AG04449 (cell line): ENCODE results near the gene SEMA3A.

Source experiments
- CTCF ChIA-PET: fragments of 350-600 bp; formaldehyde crosslinking; extraction: SDS; loops from one replicate; lab custom pipeline; 2021; ENCODE audit warnings: antibody characterized with exemption; lab: Yijun Ruan, JAX
- POLR2A ChIA-PET: fragments of 400-600, 350-600 bp; formaldehyde crosslinking; extraction: SDS; loops from one replicate; lab custom pipeline; 2020; ENCODE audit warnings: antibody characterized with exemption, inconsistent platforms; lab: Yijun Ruan, JAX
- DNase-seq: peaks from one replicate; pipeline ENCODE4 v3.0.0-alpha.2; 2010; ENCODE audit warnings: low read depth, low spot score
- H3K4me3 ChIP-seq: 2 replicates; pipeline ENCODE4 v1.5.1; 2011; ENCODE audit warnings: low read depth, mild to moderate bottlenecking, control low read depth, low read length
- TF ChIP-seq, protein P1 (sequence below): IDR thresholded peaks from one replicate; pipeline ENCODE4 v1.5.1; 2011; ENCODE audit warnings: mild to moderate bottlenecking, moderate library complexity, low read length, control low read depth, inconsistent platforms; ENCODE audit not compliant: insufficient read depth; ENCODE audit errors: missing control alignments

SEMA3A gene

GRCh38 chr7:84013616-84014240 is 180.9 kb downstream of the SEMA3A start:
- ChIA-PET CTCF (interaction anchor here (1.1 kb wide), 1 partner anchor 1009 kb away, joined by 3 read pairs; no protein-coding TSS in a partner anchor), POLR2A (interaction anchor here (0.7 kb wide), 1 partner anchor 16 kb away, joined by 3 read pairs; no protein-coding TSS in a partner anchor)
- H3K4me3 ChIP-seq = no peak overlapping the region
- TF ChIP-seq, protein P1, sequence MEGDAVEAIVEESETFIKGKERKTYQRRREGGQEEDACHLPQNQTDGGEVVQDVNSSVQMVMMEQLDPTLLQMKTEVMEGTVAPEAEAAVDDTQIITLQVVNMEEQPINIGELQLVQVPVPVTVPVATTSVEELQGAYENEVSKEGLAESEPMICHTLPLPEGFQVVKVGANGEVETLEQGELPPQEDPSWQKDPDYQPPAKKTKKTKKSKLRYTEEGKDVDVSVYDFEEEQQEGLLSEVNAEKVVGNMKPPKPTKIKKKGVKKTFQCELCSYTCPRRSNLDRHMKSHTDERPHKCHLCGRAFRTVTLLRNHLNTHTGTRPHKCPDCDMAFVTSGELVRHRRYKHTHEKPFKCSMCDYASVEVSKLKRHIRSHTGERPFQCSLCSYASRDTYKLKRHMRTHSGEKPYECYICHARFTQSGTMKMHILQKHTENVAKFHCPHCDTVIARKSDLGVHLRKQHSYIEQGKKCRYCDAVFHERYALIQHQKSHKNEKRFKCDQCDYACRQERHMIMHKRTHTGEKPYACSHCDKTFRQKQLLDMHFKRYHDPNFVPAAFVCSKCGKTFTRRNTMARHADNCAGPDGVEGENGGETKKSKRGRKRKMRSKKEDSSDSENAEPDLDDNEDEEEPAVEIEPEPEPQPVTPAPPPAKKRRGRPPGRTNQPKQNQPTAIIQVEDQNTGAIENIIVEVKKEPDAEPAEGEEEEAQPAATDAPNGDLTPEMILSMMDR = no peak
- no peak for DNase-seq

- POLR2A ChIA-PET = no interaction called here
- CTCF ChIA-PET = interaction anchor here (0.6 to 0.7 kb wide), 2 partner anchors 80 to 172 kb away, joined by 3 to 4 read pairs; no protein-coding TSS in a partner anchor
- no peak overlapping the region for H3K4me3 ChIP-seq
- no peak for DNase-seq
- TF ChIP-seq, protein P1 = no peak
Observed at GRCh38 chr7:84009782-84010181, 184.8 kb downstream of the SEMA3A start.

- POLR2A ChIA-PET = no interaction called here
- CTCF ChIA-PET = no interaction called here
- no peak overlapping the region for H3K4me3 ChIP-seq
- TF ChIP-seq, protein P1 = no peak
- no peak for DNase-seq
Observed at GRCh38 chr7:84009051-84009450, 185.5 kb downstream of the SEMA3A start.

DNA sequence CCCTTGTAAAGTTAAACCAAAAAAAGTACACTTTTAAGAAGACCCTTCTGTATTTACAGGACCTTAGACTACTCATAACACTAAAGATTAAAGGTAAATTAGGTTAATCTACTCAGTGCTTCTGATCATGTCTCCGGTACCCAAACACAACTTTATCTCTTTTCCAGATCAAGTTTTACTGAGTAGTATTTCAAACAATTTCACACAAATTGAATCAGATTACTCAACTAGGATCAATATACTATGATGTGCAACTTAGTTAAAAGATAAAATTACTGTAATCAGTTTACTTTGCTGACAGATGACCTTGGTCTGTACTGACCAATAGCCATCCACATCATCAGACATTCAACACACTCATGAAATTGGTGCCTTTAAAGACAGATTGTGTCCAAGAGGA is 191.4 kb downstream of the SEMA3A start:
- DNase-seq = no peak
- ChIA-PET CTCF (no interaction called here), POLR2A (no interaction called here)
- H3K4me3 ChIP-seq = no peak overlapping the region
- TF ChIP-seq, protein P1 = no peak

DNA sequence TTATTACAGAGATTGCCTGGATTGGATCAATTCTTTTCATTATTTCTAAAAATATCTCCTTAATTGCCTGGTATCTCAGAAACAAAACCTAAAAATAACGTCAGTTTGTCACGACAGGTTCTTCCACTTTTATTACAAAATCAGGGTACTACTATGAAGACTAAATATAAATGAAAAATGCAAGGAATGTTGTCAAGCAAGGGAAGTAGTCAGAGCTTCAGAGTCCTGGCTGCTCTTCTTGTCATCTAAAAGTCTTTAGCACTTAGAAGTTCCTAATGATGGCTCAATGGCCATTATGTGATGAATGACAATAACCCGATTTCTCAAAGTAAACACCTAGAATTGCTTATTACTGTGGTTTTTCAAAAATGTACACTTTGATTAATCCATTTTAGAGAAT is 192.2 kb downstream of the SEMA3A start:
- POLR2A ChIA-PET = no interaction called here
- TF ChIP-seq, protein P1 = no peak
- no peak for DNase-seq
- no peak overlapping the region for H3K4me3 ChIP-seq
- CTCF ChIA-PET = no interaction called here

DNA sequence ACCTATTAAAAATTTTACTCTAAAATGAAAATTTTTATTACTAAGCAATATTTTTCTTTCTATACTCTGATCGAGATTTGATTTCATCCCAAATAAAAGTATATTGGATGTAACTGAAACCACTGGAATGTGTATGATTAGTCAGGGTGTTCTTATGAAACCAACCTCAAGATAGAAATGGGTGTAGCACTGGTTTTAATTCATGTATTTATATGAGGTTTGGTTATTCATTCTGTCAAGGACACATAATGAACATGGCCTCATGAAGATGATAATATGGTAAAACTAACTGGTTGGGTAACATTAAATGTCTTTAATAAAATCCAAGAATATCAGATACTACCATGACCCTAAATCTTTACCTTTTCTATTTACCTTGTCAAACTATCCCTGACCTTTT is 197.7 kb downstream of the SEMA3A start:
- CTCF ChIA-PET = no interaction called here
- POLR2A ChIA-PET = interaction anchor here (0.6 kb wide), 1 partner anchor 17 kb away, joined by 3 read pairs; no protein-coding TSS in a partner anchor
- TF ChIP-seq, protein P1 = no peak
- H3K4me3 ChIP-seq = no peak overlapping the region
- DNase-seq = no peak
